K562 (cell line): ENCODE data around the gene NELL1. TPM values are rescaled to one million over a fixed set of nuclear protein-coding genes. Genes with fewer than 3 reads are reported as not detected.

Source experiments
- ATAC-seq: fragments of 200-7000 bp; cut with Tn5 transposase; 3 replicates; pipeline ENCODE4 v1.9.1; 2020; ENCODE audit warnings: moderate library complexity
- BruUV-seq: library from RNA; stranded (reverse); fragments of 400-500 nt; replicated peaks from 2 replicates; lab custom pipeline; 2021; lab: Mats Ljungman, UMichigan
- CTCF ChIA-PET: fragments of 300-600 bp; formaldehyde crosslinking; extraction: SDS; loops from one replicate; lab custom pipeline; 2021; ENCODE audit warnings: low intra/inter-chr PET ratio; lab: Yijun Ruan, JAX
- POLR2A ChIA-PET: fragments of 300-600, 350-650 bp; sonication (Branson Sonifier 250); formaldehyde crosslinking; extraction: SDS; loops from one replicate; lab custom pipeline; 2021; ENCODE audit warnings: antibody characterized with exemption, inconsistent platforms; lab: Yijun Ruan, JAX
- DNase-seq, 4 experiments: peaks; one replicate each; pipeline versions ENCODE4 v3.0.0 to v3.0.0-alpha.2; 2011 to 2018; ENCODE audit warnings: low spot score in 3 of 4, mixed read lengths in 3 of 4; ENCODE audit errors: extremely low read depth in 1 of 4
- FAIRE-seq: peaks from 2 replicates; lab custom pipeline; 2011; peaks lifted over from hg19 to GRCh38; lab: Jason Lieb, UNC
- H2AFZ ChIP-seq: 2 replicates; pipeline ENCODE4 v1.6.0; 2011; ENCODE audit warnings: low read depth, low read length, control low read depth, inconsistent platforms
- H3K27ac ChIP-seq: fragments of 200-600 bp; 3 replicates; pipeline ENCODE4 v1.8.0; 2011; ENCODE audit warnings: low read depth, mild to moderate bottlenecking, control low read depth, inconsistent platforms, low read length, moderate library complexity, mixed read lengths; ENCODE audit errors: extremely low read depth
- H3K27me3 ChIP-seq, 2 experiments: fragments of 300-600 bp in 1 of 2; 2 replicates in 1 of 2; 3 replicates in 1 of 2; pipeline versions ENCODE4 v1.6.0 to v1.8.0; 2011; ENCODE audit warnings: inconsistent platforms in 2 of 2, low read length in 2 of 2, mild to moderate bottlenecking in 1 of 2, mixed read lengths in 1 of 2, moderate library complexity in 1 of 2; ENCODE audit not compliant: control insufficient read depth in 2 of 2, insufficient read depth in 2 of 2
- H3K36me3 ChIP-seq: fragments of 300-600 bp; 3 replicates; pipeline ENCODE4 v1.8.0; 2011; ENCODE audit warnings: mild to moderate bottlenecking, low read length, inconsistent platforms; ENCODE audit not compliant: control insufficient read depth, insufficient read depth
- H3K4me1 ChIP-seq, 2 experiments: fragments of 200-600 bp in 1 of 2; replicated peaks in 1 of 2; 2 replicates in 1 of 2; 3 replicates in 1 of 2; pipeline versions ENCODE4 v1.5.1 to v1.8.0; 2011; ENCODE audit warnings: inconsistent platforms in 2 of 2, low read length in 2 of 2, mild to moderate bottlenecking in 1 of 2, mixed read lengths in 1 of 2, moderate library complexity in 1 of 2; ENCODE audit not compliant: control insufficient read depth in 2 of 2, insufficient read depth in 2 of 2
- H3K4me2 ChIP-seq: 2 replicates; pipeline ENCODE4 v1.6.1; 2011; ENCODE audit warnings: low read length, control low read depth, inconsistent platforms, mixed read lengths; ENCODE audit not compliant: insufficient read depth
- H3K4me3 ChIP-seq: fragments of 200-600 bp; sonication (generic), shearing (Covaris generic); 2 replicates; pipeline ENCODE4 v1.5.1; 2016; ENCODE audit warnings: control low read depth, inconsistent platforms
- H3K79me2 ChIP-seq: fragments of 200-600 bp; 3 replicates; pipeline ENCODE4 v1.8.0; 2011; ENCODE audit warnings: low read length, inconsistent platforms; ENCODE audit not compliant: control insufficient read depth, insufficient read depth
- H3K9ac ChIP-seq, 2 experiments: 2 replicates each; pipeline versions ENCODE4 v1.6.0 to v1.6.1; 2011; ENCODE audit warnings: low read depth in 2 of 2, low read length in 2 of 2, control low read depth in 1 of 2, inconsistent platforms in 1 of 2, mild to moderate bottlenecking in 1 of 2, mixed read lengths in 1 of 2; ENCODE audit not compliant: insufficient read depth in 1 of 2
- H3K9me1 ChIP-seq: one replicate; pipeline ENCODE4 v1.6.0; 2011; ENCODE audit warnings: inconsistent platforms, mild to moderate bottlenecking, low read length, moderate library complexity; ENCODE audit not compliant: control insufficient read depth, insufficient read depth
- H3K9me3 ChIP-seq: replicated peaks from 2 replicates; pipeline ENCODE4 v1.5.1; 2011; ENCODE audit warnings: low read depth, low read length, inconsistent platforms; ENCODE audit not compliant: control insufficient read depth, insufficient read depth
- H4K20me1 ChIP-seq: replicated peaks from 2 replicates; pipeline ENCODE4 v1.6.1; 2011; ENCODE audit warnings: low read length, inconsistent platforms, mixed read lengths; ENCODE audit not compliant: control insufficient read depth, insufficient read depth
- NFIC ChIP-seq: fragments of 450-650 bp; IDR thresholded peaks from 2 replicates; pipeline ENCODE4 v1.6.1; 2017; ENCODE audit warnings: mild to moderate bottlenecking, inconsistent platforms
- PHF8 ChIP-seq: fragments of 200-600 bp; sonication (generic); IDR thresholded peaks from 2 replicates; pipeline ENCODE4 v1.6.1; 2012; ENCODE audit warnings: mixed run types, mild to moderate bottlenecking, inconsistent platforms, low read length, moderate library complexity, borderline replicate concordance
- PPARD ChIP-seq: fragments of 250-450 bp; sonication (Bioruptor Pico); IDR thresholded peaks from 2 replicates; pipeline ENCODE4 v1.8.0; 2022; ENCODE audit warnings: inconsistent platforms, mild to moderate bottlenecking, moderate library complexity
- RFX5 ChIP-seq: IDR thresholded peaks from 2 replicates; pipeline ENCODE4 v1.6.1; 2011; ENCODE audit warnings: low read depth, mild to moderate bottlenecking, improper control_type of control experiment, low read length
- SETDB1 ChIP-seq: IDR thresholded peaks from one replicate; pipeline ENCODE4 v1.6.1; 2012; ENCODE audit warnings: low read length, control low read depth, inconsistent platforms
- in situ Hi-C: fragments of 300-500 bp; cut with MboI; formaldehyde crosslinking; loops from 4 replicates; pipeline ENCODE4 v1.15.0; 2018; ENCODE audit warnings: inconsistent platforms, mixed read lengths
- intact Hi-C: fragments of 100-400 bp; cut with micrococcal nuclease; formaldehyde crosslinking; loops from 2 replicates; pipeline ENCODE4 v1.14.2; 2022
- polyA plus RNA-seq, 8 experiments: library from polyadenylated mRNA; depleted of rRNA in 4 of 8; stranded (reverse) in 5 of 8; unstranded in 3 of 8; fragments of >200 nt; fragmentation: Nextera tagmentation in 2 of 8; fragmentation: Illumina TruSeq in 1 of 8; extraction: Ambion mirVana in 2 of 8; extraction: Trizol in 1 of 8; gene quantifications; 2 replicates each; pipeline versions ENCODE4 v1.2.1 to v1.2.3, GENCODE V29; 2011 to 2014; ENCODE audit warnings: inconsistent platforms in 1 of 8, missing spikeins in 1 of 8
- total RNA-seq, 7 experiments: library from RNA; depleted of rRNA in 6 of 7; stranded (reverse); fragments of >200 nt in 6 of 7; fragmentation: Illumina TruSeq in 2 of 7; extraction: Trizol in 2 of 7; gene quantifications; 2 replicates each; pipeline versions ENCODE4 v1.2.1 to v1.2.3, GENCODE V29; 2011 to 2021; ENCODE audit warnings: low replicate concordance in 1 of 7
- TF ChIP-seq, protein P1 (sequence below): fragments of 250-450 bp; sonication (Bioruptor Pico); IDR thresholded peaks from 2 replicates; pipeline ENCODE4 v1.6.1; 2021; ENCODE audit warnings: mild to moderate bottlenecking
- TF ChIP-seq, protein P2 (sequence below): fragments of 450-650 bp; IDR thresholded peaks from 2 replicates; pipeline ENCODE4 v1.6.1; 2016; ENCODE audit warnings: low read depth, mild to moderate bottlenecking, moderate library complexity

NELL1 gene
- total and polyA plus RNA-seq, 9 of the 15 experiments (the other 6 are each of a cell fraction or from before 2014, with no cell fraction given), result not detected

DNA sequence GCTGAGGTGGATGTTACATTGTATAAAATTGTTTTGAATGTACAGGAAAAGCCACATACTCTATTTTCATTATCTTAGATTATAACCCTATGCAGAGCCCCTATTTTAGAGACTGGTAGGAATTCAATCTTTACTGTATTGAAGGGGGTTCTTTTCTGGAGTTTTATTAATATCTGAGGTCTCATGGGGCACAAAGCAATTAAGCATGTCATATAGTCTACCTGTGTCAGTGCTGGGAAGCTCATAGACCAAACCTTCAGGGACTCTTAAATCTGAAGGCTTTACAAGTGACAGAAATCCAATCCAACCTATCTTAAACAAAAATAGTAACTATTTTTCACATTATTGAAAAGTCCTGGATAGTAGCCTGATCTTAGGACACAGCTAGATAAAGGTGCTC, 733.7 kb downstream of the NELL1 start:
- Histone ChIP-seq H3K4me2 (no peak overlapping the region), H3K27me3 (no peaks in the 10 kb centered on the region), H3K9me3 (no peaks in the 10 kb centered on the region)
- TF ChIP-seq PHF8 (no peak), PPARD (no peak), NFIC (no peak), RFX5 (no peak), SETDB1 (no peak)
- TF ChIP-seq, protein P1, sequence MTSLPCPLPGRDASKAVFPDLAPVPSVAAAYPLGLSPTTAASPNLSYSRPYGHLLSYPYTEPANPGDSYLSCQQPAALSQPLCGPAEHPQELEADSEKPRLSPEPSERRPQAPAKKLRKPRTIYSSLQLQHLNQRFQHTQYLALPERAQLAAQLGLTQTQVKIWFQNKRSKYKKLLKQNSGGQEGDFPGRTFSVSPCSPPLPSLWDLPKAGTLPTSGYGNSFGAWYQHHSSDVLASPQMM (CRISPR knock-in tag), result no peak
- TF ChIP-seq, protein P2, sequence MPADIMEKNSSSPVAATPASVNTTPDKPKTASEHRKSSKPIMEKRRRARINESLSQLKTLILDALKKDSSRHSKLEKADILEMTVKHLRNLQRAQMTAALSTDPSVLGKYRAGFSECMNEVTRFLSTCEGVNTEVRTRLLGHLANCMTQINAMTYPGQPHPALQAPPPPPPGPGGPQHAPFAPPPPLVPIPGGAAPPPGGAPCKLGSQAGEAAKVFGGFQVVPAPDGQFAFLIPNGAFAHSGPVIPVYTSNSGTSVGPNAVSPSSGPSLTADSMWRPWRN, result no peak
- TF ChIP-seq, all 486 proteins: peak for 0
- Histone ChIP-seq H2AFZ (no peak overlapping the region), H3K79me2 (no peaks in the 10 kb centered on the region), H3K4me1 (no peaks in the 10 kb centered on the region), H4K20me1 (no peaks in the 10 kb centered on the region), H3K36me3 (no peaks in the 10 kb centered on the region), H3K9ac (no peak overlapping the region), H3K9me1 (no peaks in the 10 kb centered on the region), H3K4me3 (no peak overlapping the region), H3K27ac (no peak overlapping the region)
- ATAC-seq, result no peak
- no peak for FAIRE-seq
- in situ Hi-C loops, result no loop called here
- CTCF ChIA-PET, result no interaction called here
- no TSS peak for BruUV-seq
- POLR2A ChIA-PET, result no interaction called here
- intact Hi-C loops, result no loop called here
- DNase-seq, result no peak
